Trophoblast cell (in vitro differentiated cells and primary cell): ENCODE results near the gene NEBL.

Experiments used
- DNase-seq, 2 donors: peaks; one replicate each; pipeline ENCODE4 v3.0.0-alpha.2; 2016
- H2AFZ ChIP-seq: 2 replicates; pipeline ENCODE4 v1.6.1; 2013; ENCODE audit warnings: low read length, moderate library complexity, mild to moderate bottlenecking; ENCODE audit not compliant: insufficient read depth, poor library complexity
- H2AK5ac ChIP-seq: 2 replicates; pipeline ENCODE4 v1.6.1; 2013; ENCODE audit warnings: mild to moderate bottlenecking, low read length
- H2BK120ac ChIP-seq: 2 replicates; pipeline ENCODE4 v1.6.1; 2013; ENCODE audit warnings: low read length, mild to moderate bottlenecking, moderate library complexity; ENCODE audit not compliant: insufficient read depth, poor library complexity
- H2BK12ac ChIP-seq: 2 replicates; pipeline ENCODE4 v1.6.1; 2013; ENCODE audit warnings: mild to moderate bottlenecking, low read length, moderate library complexity
- H2BK5ac ChIP-seq: 2 replicates; pipeline ENCODE4 v1.6.1; 2013; ENCODE audit warnings: low read length, low read depth, moderate library complexity, mild to moderate bottlenecking; ENCODE audit not compliant: poor library complexity
- H3K14ac ChIP-seq: 2 replicates; pipeline ENCODE4 v1.6.1; 2013; ENCODE audit warnings: mild to moderate bottlenecking, low read length
- H3K18ac ChIP-seq: 2 replicates; pipeline ENCODE4 v1.6.1; 2013; ENCODE audit warnings: mild to moderate bottlenecking, low read length
- H3K23ac ChIP-seq: 2 replicates; pipeline ENCODE4 v1.6.1; 2013; ENCODE audit warnings: low read length
- H3K27ac ChIP-seq: 2 replicates; pipeline ENCODE4 v1.5.1; 2013; ENCODE audit warnings: low read depth, mild to moderate bottlenecking, inconsistent platforms, low read length, moderate library complexity
- H3K27me3 ChIP-seq: 2 replicates; pipeline ENCODE4 v1.6.1; 2013; ENCODE audit warnings: inconsistent platforms, mild to moderate bottlenecking, low read length, moderate library complexity; ENCODE audit not compliant: insufficient read depth
- H3K36me3 ChIP-seq, 2 experiments: 1 replicate in 1 of 2; 2 replicates in 1 of 2; pipeline ENCODE4 v1.6.1; 2013; ENCODE audit warnings: low read length in 2 of 2, mild to moderate bottlenecking in 2 of 2, moderate library complexity in 1 of 2; ENCODE audit not compliant: insufficient read depth in 2 of 2, control insufficient read depth in 1 of 2
- H3K4ac ChIP-seq: 2 replicates; pipeline ENCODE4 v1.6.1; 2013; ENCODE audit warnings: low read depth, mild to moderate bottlenecking, low read length, moderate library complexity
- H3K4me1 ChIP-seq, 2 experiments: 1 replicate in 1 of 2; 2 replicates in 1 of 2; pipeline ENCODE4 v1.6.1; 2013; ENCODE audit warnings: low read length in 2 of 2, mild to moderate bottlenecking in 2 of 2, moderate library complexity in 1 of 2; ENCODE audit not compliant: insufficient read depth in 2 of 2, control insufficient read depth in 1 of 2
- H3K4me2 ChIP-seq: 2 replicates; pipeline ENCODE4 v1.6.1; 2013; ENCODE audit warnings: inconsistent platforms, mild to moderate bottlenecking, low read length, moderate library complexity
- H3K4me3 ChIP-seq: 2 replicates; pipeline ENCODE4 v1.5.1; 2013; ENCODE audit warnings: mild to moderate bottlenecking, low read depth, low read length, inconsistent platforms
- H3K79me1 ChIP-seq: one replicate; pipeline ENCODE4 v1.6.1; 2013; ENCODE audit warnings: low read length
- H3K79me2 ChIP-seq: 2 replicates; pipeline ENCODE4 v1.6.1; 2013; ENCODE audit warnings: low read length, mild to moderate bottlenecking; ENCODE audit not compliant: control insufficient read depth, insufficient read depth, poor library complexity
- H3K9ac ChIP-seq: 2 replicates; pipeline ENCODE4 v1.6.1; 2013; ENCODE audit warnings: mild to moderate bottlenecking, low read length
- H3K9me3 ChIP-seq: 2 replicates; pipeline ENCODE4 v1.6.1; 2013; ENCODE audit warnings: low read depth, mild to moderate bottlenecking, control low read depth, inconsistent platforms, low read length; ENCODE audit not compliant: insufficient read depth
- H4K12ac ChIP-seq: 2 replicates; pipeline ENCODE4 v1.6.1; 2013; ENCODE audit warnings: low read depth, mild to moderate bottlenecking, low read length, moderate library complexity
- H4K8ac ChIP-seq: 2 replicates; pipeline ENCODE4 v1.6.1; 2013; ENCODE audit warnings: low read depth, mild to moderate bottlenecking, low read length, moderate library complexity
- H4K91ac ChIP-seq: one replicate; pipeline ENCODE4 v1.6.1; 2013; ENCODE audit warnings: low read depth, mild to moderate bottlenecking, low read length, moderate library complexity
- WGBS: extraction: QIAGEN DNeasy Blood & Tissue Kit; methylation state at CpG from one replicate; pipeline ENCODE4 v1.1.7; 2013; ENCODE audit warnings: missing lambda C conversion rate; ENCODE audit not compliant: insufficient read length, insufficient coverage; ENCODE audit errors: extremely low coverage; 5-methylcytosine and 5-hydroxymethylcytosine counted together

Gene NEBL

DNA sequence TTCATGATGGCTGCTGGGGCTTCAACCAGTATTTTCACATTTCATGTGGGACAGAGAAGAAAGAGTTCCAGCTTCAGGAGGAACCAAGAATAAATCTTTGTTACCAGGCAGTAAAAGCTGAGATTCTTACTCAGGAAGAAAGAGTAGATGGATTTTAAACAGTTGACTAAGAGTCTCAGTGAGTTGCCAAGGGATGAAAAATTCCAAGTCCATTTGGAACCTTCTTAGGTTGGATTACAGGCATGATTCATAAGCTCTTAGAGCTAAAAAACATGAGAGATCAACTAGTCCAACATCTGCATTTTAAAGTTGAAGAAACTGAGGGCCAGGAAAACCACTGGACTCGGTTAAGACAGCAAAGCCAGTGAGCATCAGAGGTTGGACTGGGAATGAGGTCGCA lies 148.6 kb downstream of the NEBL start:
- Histone ChIP-seq H3K14ac (no peak overlapping the region), H3K4me2 (no peak overlapping the region), H2AK5ac (no peak overlapping the region), H2BK12ac (no peak overlapping the region), H4K12ac (no peak overlapping the region), H3K4me3 (no peak overlapping the region), H3K79me1 (no peaks in the 10 kb centered on the region), H3K9me3 (no peaks in the 10 kb centered on the region), H3K27ac (no peak overlapping the region), H3K36me3 (peaks cover 0 to 3% of the 10 kb centered on the region in 2 experiments), H3K4ac (no peak overlapping the region), H3K79me2 (no peaks in the 10 kb centered on the region), H2BK5ac (no peak overlapping the region), H2BK120ac (no peak overlapping the region), H3K18ac (no peak overlapping the region), H2AFZ (no peak overlapping the region), H3K23ac (no peak overlapping the region), H3K27me3 (no peaks in the 10 kb centered on the region), H3K9ac (no peak overlapping the region), H3K4me1 (no peaks in the 10 kb centered on the region), H4K8ac (no peak overlapping the region), H4K91ac (no peak overlapping the region)
- WGBS, result no CpG with 5 or more reads among the region's 2 CpGs
- DNase-seq, result no peak

DNA sequence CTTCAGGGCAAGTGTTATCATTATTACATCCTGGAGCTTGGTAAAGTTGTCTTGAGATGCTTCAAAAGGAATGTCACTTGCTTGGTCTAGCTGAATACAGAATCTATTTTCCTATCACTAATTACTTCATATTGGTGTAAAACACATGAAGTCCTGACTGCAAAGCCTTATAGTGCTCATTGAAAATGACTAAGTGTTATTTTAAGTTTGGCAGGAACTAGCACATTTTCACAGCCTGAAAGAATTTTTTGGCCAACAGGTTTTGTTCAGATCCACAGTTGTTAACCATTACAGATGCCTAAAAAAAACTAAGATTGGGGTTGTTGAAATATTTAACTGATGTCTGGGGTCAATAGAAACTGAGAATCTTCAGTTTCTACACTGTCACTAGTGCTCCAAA lies 149.3 kb downstream of the NEBL start:
- H3K79me1 ChIP-seq, result no peaks in the 10 kb centered on the region
- H2BK120ac ChIP-seq, result no peak overlapping the region
- no peak overlapping the region for H4K91ac ChIP-seq
- no peaks in the 10 kb centered on the region for H3K79me2 ChIP-seq
- no peak overlapping the region for H2AK5ac ChIP-seq
- H3K14ac ChIP-seq, result no peak overlapping the region
- H3K23ac ChIP-seq, result no peak overlapping the region
- H3K27me3 ChIP-seq, result no peaks in the 10 kb centered on the region
- H4K12ac ChIP-seq, result no peak overlapping the region
- no peak overlapping the region for H3K18ac ChIP-seq
- H3K36me3 ChIP-seq, result peaks cover 0 to 3% of the 10 kb centered on the region in 2 experiments
- H2AFZ ChIP-seq, result no peak overlapping the region
- no peaks in the 10 kb centered on the region for H3K4me1 ChIP-seq
- no peak overlapping the region for H3K4ac ChIP-seq
- H3K9me3 ChIP-seq, result no peaks in the 10 kb centered on the region
- H3K4me2 ChIP-seq, result no peak overlapping the region
- no peak overlapping the region for H3K9ac ChIP-seq
- no peak for DNase-seq
- H3K4me3 ChIP-seq, result no peak overlapping the region
- no peak overlapping the region for H3K27ac ChIP-seq
- no peak overlapping the region for H2BK5ac ChIP-seq
- H4K8ac ChIP-seq, result no peak overlapping the region
- H2BK12ac ChIP-seq, result no peak overlapping the region

DNA sequence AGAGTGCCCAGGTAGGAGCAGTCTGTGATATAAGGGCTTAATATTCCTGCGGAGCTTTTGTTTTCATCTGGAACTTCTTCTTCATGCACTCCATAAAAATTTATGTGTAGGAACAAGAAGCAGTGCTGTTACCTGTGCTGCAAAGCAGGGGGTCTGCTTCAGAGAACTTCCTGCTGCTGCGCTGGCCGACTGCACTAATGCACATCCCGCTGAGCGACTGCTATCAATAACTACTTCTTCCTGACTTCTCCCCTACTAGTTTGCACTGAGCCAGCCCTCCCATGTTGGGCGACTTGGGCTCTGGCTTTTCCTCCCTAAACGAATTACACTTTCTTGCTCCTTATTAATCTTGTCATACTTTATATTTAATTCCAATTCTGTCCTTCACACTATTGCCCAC lies 150.3 kb downstream of the NEBL start:
- Histone ChIP-seq H2AFZ (no peak overlapping the region), H3K79me1 (no peaks in the 10 kb centered on the region), H2BK12ac (no peak overlapping the region), H3K9ac (no peak overlapping the region), H3K79me2 (no peaks in the 10 kb centered on the region), H3K14ac (no peak overlapping the region), H3K4me2 (no peak overlapping the region), H4K12ac (no peak overlapping the region), H2AK5ac (no peak overlapping the region), H2BK5ac (no peak overlapping the region), H3K9me3 (no peaks in the 10 kb centered on the region), H3K23ac (no peak overlapping the region), H3K27me3 (no peaks in the 10 kb centered on the region), H3K27ac (no peak overlapping the region), H3K4ac (no peak overlapping the region), H3K4me3 (no peak overlapping the region), H2BK120ac (no peak overlapping the region), H3K4me1 (no peaks in the 10 kb centered on the region), H4K91ac (no peak overlapping the region), H3K18ac (no peak overlapping the region), H3K36me3 (peaks cover 0 to 3% of the 10 kb centered on the region in 2 experiments), H4K8ac (no peak overlapping the region)
- DNase-seq, result no peak
- no CpG with 5 or more reads among the region's 7 CpGs for WGBS

DNA sequence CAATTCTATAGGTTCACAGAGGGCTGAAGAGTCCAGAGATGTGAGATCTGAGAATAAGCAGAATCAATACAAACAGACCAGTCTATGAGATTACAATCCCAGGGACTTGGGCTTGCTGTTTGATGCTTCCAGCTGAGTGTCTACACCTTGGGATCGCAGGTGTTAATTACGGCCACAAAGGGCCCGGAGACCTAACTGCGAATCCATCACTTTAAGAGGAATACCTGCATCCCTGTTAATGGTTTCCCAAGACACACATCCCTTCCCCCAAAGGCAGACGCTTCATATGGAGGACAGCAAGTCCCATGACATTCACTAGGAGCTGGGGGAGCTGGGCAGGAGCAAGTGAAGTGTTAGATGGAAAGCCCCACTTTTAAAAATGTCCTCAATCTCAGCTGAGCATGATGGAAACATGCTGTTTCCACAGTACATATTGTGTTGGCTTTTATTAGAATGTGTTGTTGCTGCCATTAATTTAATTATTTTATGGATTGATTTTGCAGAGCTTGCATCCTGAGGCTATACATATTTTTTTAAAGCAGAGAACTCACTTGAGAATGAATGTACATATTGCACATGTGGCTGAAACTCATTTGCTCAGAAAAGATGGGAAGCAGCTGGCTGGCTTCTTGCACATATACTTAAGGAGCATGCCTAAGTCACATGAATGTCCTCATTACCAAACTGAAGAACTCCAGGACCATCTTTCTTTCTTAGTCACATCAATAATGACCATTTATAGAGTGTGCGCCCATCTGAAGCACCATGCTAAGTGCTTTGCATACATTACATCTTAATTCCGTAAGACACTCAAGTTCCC lies 151.3 kb downstream of the NEBL start:
- Histone ChIP-seq H2AFZ (no peak overlapping the region), H2BK120ac (no peak overlapping the region), H3K23ac (no peak overlapping the region), H3K4me1 (no peaks in the 10 kb centered on the region), H3K79me1 (no peaks in the 10 kb centered on the region), H3K4me3 (no peak overlapping the region), H4K12ac (no peak overlapping the region), H4K8ac (no peak overlapping the region), H3K4ac (no peak overlapping the region), H3K9ac (no peak overlapping the region), H3K9me3 (no peaks in the 10 kb centered on the region), H2BK5ac (no peak overlapping the region), H3K36me3 (no peaks in the 10 kb centered on the region), H2BK12ac (no peak overlapping the region), H2AK5ac (no peak overlapping the region), H3K27ac (no peak overlapping the region), H3K27me3 (no peaks in the 10 kb centered on the region), H3K4me2 (no peak overlapping the region), H4K91ac (no peak overlapping the region), H3K18ac (no peak overlapping the region), H3K14ac (no peak overlapping the region), H3K79me2 (no peaks in the 10 kb centered on the region)
- no peak for DNase-seq
- WGBS, result no CpG with 5 or more reads among the region's 7 CpGs
